GM18867 (cell line): Measurements from ENCODE around the gene LDLRAD4.
"Not testable (repeated sequence)": the region's sequence is repeated elsewhere in the genome, so short reads cannot be mapped to it uniquely, and the experiment has no call there.

Experiments used
- ATAC-seq: cut with Tn5 transposase; IDR thresholded peaks from one replicate; pipeline ENCODE4 v1.9.1; 2021; ENCODE audit warnings: mild to moderate bottlenecking, moderate library complexity; ENCODE audit not compliant: unreplicated experiment

The LDLRAD4 gene

DNA sequence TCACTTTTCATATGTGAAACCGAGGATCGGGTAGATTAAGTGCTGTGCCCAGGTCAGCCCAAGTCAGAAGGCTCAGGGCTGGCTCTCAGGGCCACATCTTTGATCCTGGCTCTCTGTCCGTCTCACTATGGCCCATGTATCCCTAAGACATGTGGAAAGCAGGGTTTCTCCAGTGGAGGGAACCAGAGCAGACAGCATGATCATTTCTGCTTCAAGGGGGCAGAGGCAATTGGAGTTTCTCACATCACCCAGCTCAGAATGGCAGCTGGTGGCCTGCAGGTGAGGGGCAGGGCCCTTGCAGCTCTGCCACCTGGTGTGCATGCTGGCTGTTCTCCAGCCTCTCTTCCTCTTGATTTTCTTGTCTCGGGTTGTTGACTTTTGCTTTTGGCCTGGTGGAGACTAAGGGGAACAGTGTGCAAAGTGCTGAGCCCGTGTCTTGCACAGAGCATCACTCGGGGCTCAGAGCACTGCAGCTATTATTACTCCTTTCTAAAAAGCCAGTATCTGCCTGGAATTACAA, 27.0 kb downstream of the LDLRAD4 start:
- ATAC-seq = no peak

- ATAC-seq = no peak
These were observed 27.6 kb downstream of the LDLRAD4 start for GRCh38 chr18:13246121-13246520.

GRCh38 chr18:13246591-13246990, 28.0 kb downstream of the LDLRAD4 start:
- ATAC-seq = no peak

DNA sequence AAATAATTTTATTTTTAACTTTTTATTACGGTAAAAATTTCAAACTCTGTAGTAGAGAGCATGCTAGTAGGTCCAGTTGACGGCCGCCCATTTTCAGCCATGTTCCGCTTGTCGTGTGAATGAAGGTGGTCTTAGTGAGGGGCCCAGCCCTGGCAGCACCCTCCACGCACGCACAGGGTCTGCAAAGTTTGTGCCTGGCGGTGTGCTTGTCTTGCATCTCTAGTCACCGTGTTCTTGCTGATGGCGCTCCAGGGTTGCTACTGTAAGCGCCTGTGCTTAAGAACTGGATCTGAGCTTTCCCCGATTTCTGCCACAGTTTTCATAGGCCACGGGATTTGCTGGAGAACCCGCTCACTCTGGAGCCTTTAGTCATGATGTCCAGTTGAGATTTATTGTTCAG, 28.9 kb downstream of the LDLRAD4 start:
- ATAC-seq = no peak

DNA sequence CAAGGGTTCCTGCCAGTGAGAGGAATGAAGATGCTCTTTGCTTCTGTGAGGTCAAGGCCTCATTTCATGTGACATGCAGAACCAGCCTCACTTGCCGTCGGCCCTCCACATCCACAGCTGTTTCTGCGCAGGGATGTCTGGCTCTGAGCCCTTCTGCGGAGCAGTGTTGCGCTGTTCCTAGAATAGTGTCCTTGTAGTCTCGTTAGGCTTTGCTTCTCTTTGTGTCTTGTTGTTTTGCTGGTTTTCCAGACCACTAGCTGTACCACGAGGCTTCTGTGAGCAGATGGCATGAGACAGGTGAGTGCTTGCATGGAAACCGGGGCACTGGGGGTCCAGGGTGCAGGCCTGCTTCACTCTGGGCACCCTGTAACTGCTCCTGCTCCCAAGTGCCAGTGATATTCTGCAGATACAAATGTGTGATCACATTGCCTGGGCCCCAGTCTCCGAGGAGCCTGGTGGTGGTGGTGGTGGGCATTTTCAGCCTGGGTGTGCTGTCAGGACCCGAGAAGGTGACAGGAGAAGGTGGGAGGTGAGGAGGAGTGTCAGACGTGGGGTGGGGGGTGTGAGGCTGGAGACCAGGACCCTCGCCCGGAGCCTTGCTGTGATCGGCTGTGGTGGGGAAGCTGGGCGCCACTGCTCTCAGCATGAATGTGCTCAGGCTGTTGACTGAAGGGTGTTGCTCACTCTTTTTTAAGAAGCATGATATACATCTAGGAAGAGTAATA, 34.3 kb downstream of the LDLRAD4 start:
- no peak for ATAC-seq

- no peak for ATAC-seq
These were observed 35.5 kb downstream of the LDLRAD4 start for GRCh38 chr18:13253786-13254688.

DNA sequence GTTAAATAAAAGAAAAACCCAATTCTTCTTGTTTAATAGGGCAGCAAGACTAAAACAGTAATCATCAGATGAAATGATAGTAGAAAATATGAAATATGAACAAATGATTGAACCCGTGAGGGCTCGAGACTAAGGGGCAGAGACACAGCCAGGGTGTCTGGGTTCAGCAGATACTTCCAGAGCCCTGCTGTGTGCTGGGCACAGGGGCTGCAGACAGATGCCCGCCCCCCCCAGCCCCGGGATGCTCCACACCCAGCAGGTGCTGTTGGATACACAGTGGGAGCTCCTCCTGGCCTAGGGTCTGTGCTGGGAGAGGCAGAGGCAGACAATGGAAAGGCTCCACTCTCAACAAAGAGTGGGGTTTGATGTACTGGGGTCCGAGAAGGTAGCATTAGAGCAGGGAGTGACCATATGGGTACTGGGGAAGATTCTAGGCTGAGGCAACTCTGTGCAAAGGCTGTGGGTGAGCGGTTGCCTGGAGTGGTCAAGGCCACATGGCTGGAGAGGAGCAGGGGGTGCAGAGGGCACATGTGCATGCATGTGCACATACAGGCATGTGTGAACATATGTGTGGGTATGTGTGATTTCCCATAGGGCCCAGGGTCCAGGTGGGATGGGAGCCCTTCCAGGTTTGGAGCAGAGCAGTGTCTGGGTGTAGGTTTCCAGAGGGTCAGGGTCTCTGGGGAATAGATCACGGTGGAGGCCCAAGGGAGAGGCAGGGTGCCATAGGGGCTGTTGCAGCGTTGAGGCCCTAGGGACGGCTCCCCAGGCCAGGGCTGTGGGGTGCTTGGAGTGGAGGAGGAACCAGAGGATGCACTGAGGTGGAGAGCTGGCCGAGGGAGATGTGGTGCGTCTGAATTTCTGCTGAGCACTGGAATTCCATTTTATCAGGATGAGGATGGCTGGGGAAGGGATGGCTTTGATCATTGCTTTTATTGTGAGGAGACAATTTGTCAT, 36.7 kb downstream of the LDLRAD4 start:
- no peak for ATAC-seq

GRCh38 chr18:13256444-13257305, 38.1 kb downstream of the LDLRAD4 start:
- no peak for ATAC-seq

DNA sequence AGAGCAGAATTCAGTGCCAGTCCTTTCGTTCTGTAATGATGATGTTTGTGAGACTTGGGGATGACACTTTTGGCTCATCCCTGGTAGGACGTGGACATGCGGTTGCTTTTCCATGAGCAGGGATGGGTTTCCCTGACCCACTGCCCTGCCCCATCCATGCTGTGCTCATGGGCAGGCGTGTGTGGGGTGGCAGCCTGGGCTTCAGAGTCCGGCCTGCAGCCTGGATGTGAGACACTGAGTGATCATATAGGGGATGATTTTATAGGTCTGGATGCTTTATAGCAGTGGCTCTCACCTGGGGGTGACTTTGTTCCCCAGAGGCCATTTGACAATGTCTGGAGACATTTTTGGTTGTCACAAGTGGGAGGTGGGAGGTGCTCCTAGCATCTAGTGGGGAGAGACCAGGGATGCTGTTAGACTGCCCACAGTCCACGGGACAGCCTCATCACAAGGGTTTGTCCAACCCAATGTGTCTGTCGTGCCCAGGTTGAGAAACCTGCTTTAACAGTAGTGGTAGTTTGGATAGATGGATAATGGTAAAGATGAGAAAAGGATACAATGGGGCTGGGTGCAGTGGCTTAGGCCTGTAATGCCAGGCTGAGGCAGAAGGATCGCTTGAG, 38.9 kb downstream of the LDLRAD4 start:
- ATAC-seq = no peak

DNA sequence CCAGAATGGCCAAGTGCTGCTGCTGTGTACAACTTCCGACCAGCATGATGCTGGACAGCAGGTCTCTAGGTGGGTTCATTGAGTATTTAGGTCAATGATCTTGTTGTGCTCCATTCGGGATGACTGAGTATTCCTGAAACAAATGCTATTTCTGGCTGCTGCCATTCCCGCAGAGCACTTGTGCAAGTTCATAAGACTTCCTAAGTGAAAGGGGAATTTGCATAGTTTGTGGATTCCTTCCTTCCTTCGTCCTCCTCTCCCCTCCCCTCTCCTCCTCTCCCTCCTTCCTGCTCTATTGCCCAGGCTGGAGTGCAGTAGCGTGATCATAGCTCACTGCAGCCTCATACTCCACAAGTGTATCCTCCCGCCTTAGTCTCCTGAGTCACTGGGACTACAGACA, 40.4 kb downstream of the LDLRAD4 start:
- ATAC-seq = no peak

DNA sequence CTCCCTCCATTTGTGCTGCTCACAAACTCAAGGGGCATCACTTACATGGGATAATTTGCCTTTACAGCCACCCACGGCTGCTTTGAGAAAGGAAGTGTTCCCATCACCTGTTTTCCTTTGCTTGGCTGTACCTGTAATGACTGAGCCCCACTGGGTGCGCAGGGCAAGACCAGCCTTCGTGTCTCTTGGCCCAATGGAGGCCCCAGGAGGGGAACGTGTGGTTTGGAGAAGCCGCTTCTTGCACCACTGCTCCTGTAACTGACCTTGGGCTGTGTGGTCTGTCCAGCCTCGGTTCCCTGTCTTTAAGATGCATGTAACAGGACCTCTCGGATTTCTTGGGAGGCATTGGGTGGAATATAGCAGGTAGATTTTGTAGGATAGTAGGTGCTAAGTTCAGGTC, 41.1 kb downstream of the LDLRAD4 start:
- no peak for ATAC-seq

DNA sequence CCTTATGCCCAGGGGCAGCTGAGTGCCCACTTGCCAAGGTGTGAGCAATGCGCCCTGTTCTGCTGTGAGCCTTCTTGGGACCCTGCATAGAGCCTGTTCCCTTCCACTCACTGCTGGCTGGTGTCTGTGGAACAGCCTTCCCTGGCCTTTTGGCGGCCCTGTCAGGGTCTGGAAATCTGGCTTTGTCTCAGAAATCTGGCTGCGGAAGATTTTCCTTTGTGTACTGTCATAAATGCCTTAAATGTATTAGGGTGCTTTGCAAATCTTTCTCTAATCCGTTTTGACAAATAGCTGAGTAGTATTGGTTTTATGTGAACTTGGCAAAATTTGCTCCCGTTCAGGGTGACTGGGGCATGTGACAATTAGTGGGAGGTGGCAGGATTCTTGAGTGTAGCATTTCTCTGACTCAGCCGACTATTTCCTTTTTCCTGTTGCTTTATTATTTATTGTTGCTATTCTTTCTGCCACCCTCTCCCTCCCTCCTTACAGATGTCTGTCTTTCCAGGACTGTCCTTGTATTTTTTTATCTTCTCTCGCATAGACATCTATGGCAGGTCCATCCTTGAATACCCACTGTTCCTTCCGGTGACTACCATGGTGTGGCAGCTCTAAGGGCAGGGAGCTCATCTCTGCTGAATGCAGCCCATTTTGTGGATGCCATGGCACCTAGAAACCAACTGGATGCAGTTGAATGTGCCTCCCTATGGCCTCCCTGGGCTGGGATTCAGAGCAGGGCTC, 41.8 kb downstream of the LDLRAD4 start:
- ATAC-seq = no peak

GRCh38 chr18:13260935-13261640, 42.5 kb downstream of the LDLRAD4 start:
- no peak for ATAC-seq

DNA sequence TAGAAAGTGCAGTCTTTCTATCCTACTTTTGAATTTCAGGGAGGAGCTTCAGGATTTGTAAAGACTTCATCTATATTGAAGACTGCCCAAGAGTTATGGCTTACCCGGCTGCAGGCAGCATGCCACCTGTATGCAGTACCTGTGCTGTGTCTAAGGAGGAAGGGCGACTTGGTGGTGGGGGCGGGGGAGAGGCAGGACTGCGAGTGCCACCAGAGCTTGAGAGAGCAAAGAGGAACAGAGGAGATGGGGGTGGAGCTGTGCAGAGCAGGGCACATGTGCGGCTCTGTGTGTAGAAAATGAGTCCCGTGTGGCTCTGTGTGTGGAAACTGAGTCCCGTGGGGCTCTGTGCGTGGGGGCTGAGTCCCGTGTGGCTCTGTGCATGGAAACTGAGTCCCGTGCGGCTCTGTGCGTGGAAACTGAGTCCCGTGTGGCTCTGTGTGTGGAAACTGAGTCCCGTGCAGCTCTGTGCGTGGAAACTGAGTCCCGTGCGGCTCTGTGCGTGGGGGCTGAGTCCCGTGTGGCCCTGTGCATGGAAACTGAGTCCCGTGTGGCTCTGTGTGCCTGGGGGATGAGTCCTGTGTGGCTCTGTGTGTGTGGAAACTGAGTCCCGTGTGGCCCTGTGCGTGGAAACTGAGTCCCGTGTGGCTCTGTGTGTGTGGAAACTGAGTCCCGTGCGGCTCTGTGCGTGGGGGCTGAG, 43.2 kb downstream of the LDLRAD4 start:
- no peak for ATAC-seq

GRCh38 chr18:13262358-13262680, 43.8 kb downstream of the LDLRAD4 start:
- ATAC-seq = not testable (repeated sequence)

- no peak for ATAC-seq
These were observed 44.5 kb downstream of the LDLRAD4 start for GRCh38 chr18:13262839-13263691.
